ENCODE results near the gene CELF3. TPM values are rescaled to one million over a fixed set of nuclear protein-coding genes. Genes with fewer than 3 reads are reported as not detected.

Gene CELF3
- total RNA-seq, 2 donors from 2014 or later, result not detected

DNA sequence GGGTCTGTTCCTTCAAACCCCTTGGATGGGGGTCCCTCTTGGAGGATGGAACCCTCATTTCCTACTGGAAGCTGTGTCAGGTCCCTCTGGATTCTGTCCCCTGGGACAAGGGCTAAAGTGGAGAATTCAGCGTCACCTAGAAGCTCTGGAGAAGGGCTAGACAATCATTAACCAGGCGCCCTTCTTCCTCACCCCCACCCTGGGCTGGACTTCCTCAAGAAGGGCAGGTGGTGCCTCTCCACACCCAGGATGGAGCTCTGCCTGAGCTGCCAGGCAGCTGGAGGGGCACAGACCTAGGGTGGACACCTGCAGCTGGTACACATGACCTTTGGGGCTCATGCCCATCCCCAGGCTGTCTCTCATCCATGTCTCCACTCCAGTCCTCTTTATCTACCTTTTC lies 3.6 kb downstream of the CELF3 start:
- Histone ChIP-seq H3K27ac (no peak overlapping the region), H3K36me3 (no peaks in the 10 kb centered on the region), H3K4me1 (peaks cover 0 to 19% of the 10 kb centered on the region in 2 donors), H3K27me3 (no peaks in the 10 kb centered on the region), H3K9me3 (no peaks in the 10 kb centered on the region), H3K4me3 (no peak overlapping the region)
- DNase-seq (ENCODE audit: low spot score), result no peak
- TF ChIP-seq CTCF (IDR thresholded peaks at IDR 0.05), result no peak

DNA sequence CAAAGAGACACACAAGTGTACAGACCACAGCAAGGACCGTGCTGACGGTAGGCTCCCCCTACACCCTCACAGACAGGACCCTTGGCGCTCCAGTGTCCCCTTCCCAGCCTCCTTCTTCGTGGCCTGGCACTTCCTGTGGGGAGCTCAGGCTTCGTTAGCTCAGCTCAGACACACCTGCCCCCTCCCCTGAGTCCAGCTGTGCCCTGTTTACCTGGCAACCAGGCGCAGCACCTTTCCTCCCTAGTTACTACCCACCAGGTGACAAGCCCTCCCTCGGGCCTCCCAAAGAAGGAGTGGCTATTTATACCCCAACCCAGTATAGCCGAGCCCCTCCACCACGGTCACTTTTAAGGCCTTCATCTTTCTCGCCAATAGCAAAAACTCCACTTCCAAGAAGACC lies 4.7 kb downstream of the CELF3 start:
- TF ChIP-seq CTCF (IDR thresholded peaks at IDR 0.05), result no peak
- Histone ChIP-seq H3K36me3 (no peaks in the 10 kb centered on the region), H3K27me3 (no peaks in the 10 kb centered on the region), H3K27ac (no peak overlapping the region), H3K4me1 (peaks cover 0 to 8% of the 10 kb centered on the region in 2 donors), H3K9me3 (no peaks in the 10 kb centered on the region), H3K4me3 (no peak overlapping the region)
- DNase-seq (ENCODE audit: low spot score), result no peak

- Histone ChIP-seq H3K4me3 (no peak overlapping the region), H3K27ac (no peak overlapping the region), H3K27me3 (no peaks in the 10 kb centered on the region), H3K36me3 (no peaks in the 10 kb centered on the region), H3K9me3 (no peaks in the 10 kb centered on the region), H3K4me1 (peaks cover 0 to under 1% of the 10 kb centered on the region in 2 donors)
- no peak for TF ChIP-seq CTCF (IDR thresholded peaks at IDR 0.05)
- no peak for DNase-seq (ENCODE audit: low spot score)
Observed at GRCh38 chr1:151711044-151711800, 5.4 kb downstream of the CELF3 start.

DNA sequence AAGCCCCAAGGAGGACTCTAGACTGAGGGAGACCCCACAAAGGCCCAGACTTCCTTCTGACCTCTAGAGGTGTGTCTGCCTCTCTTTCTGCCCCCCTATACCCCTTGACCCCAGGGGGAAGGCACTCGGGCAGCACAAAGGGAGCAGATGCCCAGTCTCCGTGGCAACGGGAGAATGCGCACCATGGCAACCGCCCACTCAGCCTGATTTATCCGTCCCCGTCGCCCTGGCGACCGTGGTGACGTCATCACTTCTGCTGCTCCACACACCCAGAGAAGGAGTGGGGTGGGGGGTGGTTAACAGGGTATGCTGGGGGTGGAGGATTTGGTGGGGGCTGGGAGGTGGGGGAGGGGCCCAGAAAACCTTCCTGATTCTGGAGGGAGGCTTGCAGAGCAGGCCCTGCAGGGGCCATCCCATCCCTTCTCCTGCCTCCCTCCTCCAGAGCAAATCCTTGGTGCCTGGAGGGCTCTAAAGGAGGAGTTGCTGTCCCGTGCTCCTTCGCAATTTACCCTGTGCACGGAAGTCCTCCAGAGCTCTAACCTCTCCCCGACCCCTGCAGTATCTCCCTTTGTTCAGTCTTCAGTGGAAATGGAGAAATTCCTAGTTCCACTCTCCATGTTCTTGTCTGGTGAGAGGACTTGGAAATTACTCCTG lies 6.3 kb downstream of the CELF3 start:
- no peaks in the 10 kb centered on the region for H3K36me3 ChIP-seq
- H3K27me3 ChIP-seq, result no peaks in the 10 kb centered on the region
- no peaks in the 10 kb centered on the region for H3K4me1 ChIP-seq
- TF ChIP-seq CTCF (IDR thresholded peaks at IDR 0.05), result no peak
- no peak overlapping the region for H3K27ac ChIP-seq
- H3K4me3 ChIP-seq, result no peak overlapping the region
- no peaks in the 10 kb centered on the region for H3K9me3 ChIP-seq
- DNase-seq (ENCODE audit: low spot score), result no peak

DNA sequence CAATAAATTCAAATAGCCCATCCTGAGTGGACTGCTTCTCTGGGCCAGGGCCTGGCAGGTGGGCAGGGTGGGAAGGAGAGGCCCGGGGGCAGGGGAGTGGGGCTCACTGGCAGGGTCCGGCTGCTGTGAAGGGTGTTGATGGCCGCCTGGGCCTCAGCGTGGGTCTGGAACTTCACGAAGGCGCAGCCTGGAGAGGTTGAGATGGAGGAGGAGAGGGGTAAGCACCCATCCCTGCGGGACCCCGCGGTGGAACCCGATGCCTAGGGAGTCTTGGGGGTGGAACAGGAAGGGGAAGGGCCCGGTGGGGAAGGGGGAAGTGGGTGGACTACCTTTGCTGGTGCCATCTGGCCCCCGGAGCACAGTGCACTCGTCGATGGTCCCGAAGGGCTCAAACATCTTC lies 7.7 kb downstream of the CELF3 start:
- no peaks in the 10 kb centered on the region for H3K27me3 ChIP-seq
- no peaks in the 10 kb centered on the region for H3K4me1 ChIP-seq
- no peaks in the 10 kb centered on the region for H3K9me3 ChIP-seq
- DNase-seq (ENCODE audit: low spot score), result no peak
- no peak overlapping the region for H3K4me3 ChIP-seq
- H3K27ac ChIP-seq, result no peak overlapping the region
- no peaks in the 10 kb centered on the region for H3K36me3 ChIP-seq
- no peak for TF ChIP-seq CTCF (IDR thresholded peaks at IDR 0.05)

All from right atrium auricular region (tissue), 2 donors.